Esophagus muscularis mucosa (tissue), 4 donors: ENCODE data around the gene VPS37C. TPM values are rescaled to one million over a fixed set of nuclear protein-coding genes. Genes with fewer than 3 reads are reported as not detected.
A peak's percentile ranks its signal among the peaks of the same experiment; 100 is the strongest.

Experiments
- DNase-seq: peaks from one replicate; pipeline ENCODE4 v3.0.0-alpha.2; 2017; ENCODE audit errors: extremely low spot score
- H3K27ac ChIP-seq, 4 donors: fragments of 200-600 bp; sonication (generic); replicated peaks in 1 of 4; 1 replicate in 3 of 4; 2 replicates in 1 of 4; pipeline ENCODE4 v1.5.1; 2016 to 2019; ENCODE audit warnings: mild to moderate bottlenecking in 1 of 4
- H3K27me3 ChIP-seq, 4 donors: fragments of 200-600 bp; sonication (generic); one replicate each; pipeline versions ENCODE4 v1.5.1 to v1.6.0; 2016 to 2019
- H3K36me3 ChIP-seq, 4 donors: fragments of 200-600 bp; sonication (generic); one replicate each; pipeline ENCODE4 v1.5.1; 2016 to 2019
- H3K4me1 ChIP-seq, 4 donors: fragments of 200-600 bp; sonication (generic); one replicate each; pipeline ENCODE4 v1.5.1; 2016 to 2019
- H3K4me3 ChIP-seq, 4 donors: fragments of 200-600 bp; sonication (generic); 1 replicate in 2 of 4; 2 replicates in 2 of 4; pipeline ENCODE4 v1.5.1; 2016 to 2019; ENCODE audit warnings: mild to moderate bottlenecking in 4 of 4, moderate library complexity in 1 of 4
- H3K9me3 ChIP-seq, 4 donors: fragments of 200-600 bp; sonication (generic); 1 replicate in 3 of 4; 2 replicates in 1 of 4; pipeline ENCODE4 v1.5.1; 2016 to 2019
- EP300 ChIP-seq: sonication (generic); formaldehyde crosslinking; IDR thresholded peaks from one replicate; pipeline ENCODE4 v1.6.1; 2017; ENCODE audit warnings: antibody characterized with exemption
- POLR2A ChIP-seq: fragments of 450-650 bp; IDR thresholded peaks from one replicate; pipeline ENCODE4 v1.6.1; 2017; ENCODE audit warnings: antibody characterized with exemption, moderate library complexity, mild to moderate bottlenecking, low read depth
- POLR2AphosphoS5 ChIP-seq, 2 donors: sonication (generic); formaldehyde crosslinking; IDR thresholded peaks; one replicate each; pipeline ENCODE4 v1.6.1; 2017; ENCODE audit warnings: antibody characterized with exemption in 2 of 2
- WGBS: methylation state at CpG from one replicate; pipeline ENCODE4 v1.1.5; 2018; 5-methylcytosine and 5-hydroxymethylcytosine counted together
- intact Hi-C: fragments of 100-400 bp; cut with DNase I; formaldehyde crosslinking; loops from one replicate; pipeline ENCODE4 v1.15.1; 2023
- total RNA-seq, 4 donors: library from RNA; depleted of rRNA; stranded (reverse); fragments of >200 nt; gene quantifications; one replicate each; pipeline versions ENCODE4 v1.1.0 to v1.2.1, GENCODE V29; 2016
- TF ChIP-seq, protein P1 (sequence below), 3 experiments: fragments of 200-600 bp in 2 of 3; fragments of 450-650 bp in 1 of 3; sonication (generic) in 2 of 3; IDR thresholded peaks; one replicate each; pipeline ENCODE4 v1.5.1; 2017 to 2019; ENCODE audit warnings: antibody characterized with exemption in 3 of 3, mild to moderate bottlenecking in 2 of 3, moderate library complexity in 1 of 3

VPS37C gene
- total RNA-seq, 4 donors from 2014 or later: 29.1 to 43.5 (median 38.1) TPM

DNA sequence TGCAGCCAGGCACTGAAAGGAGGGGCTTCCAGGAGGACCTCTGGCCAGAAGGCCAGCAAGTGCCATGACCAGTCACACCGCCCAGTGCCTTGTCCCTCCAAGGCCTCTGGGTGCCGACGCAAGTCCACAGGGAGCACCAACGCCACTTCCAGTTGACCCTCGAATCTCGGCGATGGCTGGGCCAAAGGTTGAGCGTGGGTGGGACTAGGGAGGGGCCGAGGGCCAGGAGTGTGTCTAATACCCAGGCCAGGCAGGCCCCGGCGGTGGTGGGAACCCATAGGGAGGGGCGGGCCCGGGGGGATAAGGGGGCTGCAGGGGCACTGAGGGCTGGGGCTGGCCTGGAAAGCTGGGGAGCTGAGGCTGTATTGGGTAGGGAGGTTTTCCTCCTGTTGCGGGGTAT, 29.6 kb downstream of the VPS37C start:
- 93% methylated on average over 14 of the region's 14 CpGs for WGBS
- Histone ChIP-seq H3K27me3 (no peaks in the 10 kb centered on the region), H3K4me1 (peaks cover 6 to 26% (median 15%) of the 10 kb centered on the region in 4 donors), H3K4me3 (no peak overlapping the region), H3K27ac (no peak overlapping the region), H3K36me3 (peaks cover 0 to 61% (median 42%) of the 10 kb centered on the region in 4 donors), H3K9me3 (no peaks in the 10 kb centered on the region)
- intact Hi-C loops: loop anchor here (2.0 kb wide), 1 partner anchor 55 kb away; no protein-coding TSS in a partner anchor
- TF ChIP-seq POLR2A (no peak), EP300 (no peak), POLR2AphosphoS5 (IDR thresholded peaks at IDR 0.05) (no peak)
- TF ChIP-seq, protein P1, sequence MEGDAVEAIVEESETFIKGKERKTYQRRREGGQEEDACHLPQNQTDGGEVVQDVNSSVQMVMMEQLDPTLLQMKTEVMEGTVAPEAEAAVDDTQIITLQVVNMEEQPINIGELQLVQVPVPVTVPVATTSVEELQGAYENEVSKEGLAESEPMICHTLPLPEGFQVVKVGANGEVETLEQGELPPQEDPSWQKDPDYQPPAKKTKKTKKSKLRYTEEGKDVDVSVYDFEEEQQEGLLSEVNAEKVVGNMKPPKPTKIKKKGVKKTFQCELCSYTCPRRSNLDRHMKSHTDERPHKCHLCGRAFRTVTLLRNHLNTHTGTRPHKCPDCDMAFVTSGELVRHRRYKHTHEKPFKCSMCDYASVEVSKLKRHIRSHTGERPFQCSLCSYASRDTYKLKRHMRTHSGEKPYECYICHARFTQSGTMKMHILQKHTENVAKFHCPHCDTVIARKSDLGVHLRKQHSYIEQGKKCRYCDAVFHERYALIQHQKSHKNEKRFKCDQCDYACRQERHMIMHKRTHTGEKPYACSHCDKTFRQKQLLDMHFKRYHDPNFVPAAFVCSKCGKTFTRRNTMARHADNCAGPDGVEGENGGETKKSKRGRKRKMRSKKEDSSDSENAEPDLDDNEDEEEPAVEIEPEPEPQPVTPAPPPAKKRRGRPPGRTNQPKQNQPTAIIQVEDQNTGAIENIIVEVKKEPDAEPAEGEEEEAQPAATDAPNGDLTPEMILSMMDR (IDR thresholded peaks at IDR 0.05): no peak
- no peak for DNase-seq

DNA sequence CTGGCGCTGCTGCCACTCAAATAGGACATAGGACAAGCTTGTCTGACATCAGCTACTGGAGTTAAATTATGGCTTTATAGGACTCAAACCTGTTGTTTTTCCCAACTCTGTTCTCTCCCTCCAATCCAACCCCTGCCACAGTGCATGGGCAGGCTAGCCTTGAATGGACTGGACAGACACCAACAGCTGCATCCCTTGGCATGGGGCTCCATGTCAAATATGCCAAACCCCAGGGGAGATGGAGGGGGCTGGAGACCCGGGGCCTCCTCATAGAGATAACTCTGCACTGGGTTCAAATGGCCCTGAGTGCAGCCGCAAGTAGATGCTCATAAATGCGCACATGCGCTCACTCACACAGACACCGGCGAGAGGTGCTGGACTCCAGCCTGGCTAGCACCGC, 30.0 kb downstream of the VPS37C start:
- H3K27me3 ChIP-seq: no peaks in the 10 kb centered on the region
- peaks cover 0 to 60% (median 40%) of the 10 kb centered on the region in 4 donors for H3K36me3 ChIP-seq
- no peaks in the 10 kb centered on the region for H3K9me3 ChIP-seq
- H3K4me3 ChIP-seq: no peak overlapping the region
- peaks cover 9 to 30% (median 17%) of the 10 kb centered on the region in 4 donors for H3K4me1 ChIP-seq
- intact Hi-C loops: loop anchor here (2.0 kb wide), 1 partner anchor 56 kb away; no protein-coding TSS in a partner anchor
- WGBS: 89% methylated on average over 3 of the region's 8 CpGs
- no peak for DNase-seq
- no peak for TF ChIP-seq EP300
- TF ChIP-seq POLR2AphosphoS5 (IDR thresholded peaks at IDR 0.05): no peak
- TF ChIP-seq, protein P1 (IDR thresholded peaks at IDR 0.05): no peak
- TF ChIP-seq POLR2A: no peak
- peak overlapping the region in 2 of 4 donors; percentile 70 to 73 for H3K27ac ChIP-seq

DNA sequence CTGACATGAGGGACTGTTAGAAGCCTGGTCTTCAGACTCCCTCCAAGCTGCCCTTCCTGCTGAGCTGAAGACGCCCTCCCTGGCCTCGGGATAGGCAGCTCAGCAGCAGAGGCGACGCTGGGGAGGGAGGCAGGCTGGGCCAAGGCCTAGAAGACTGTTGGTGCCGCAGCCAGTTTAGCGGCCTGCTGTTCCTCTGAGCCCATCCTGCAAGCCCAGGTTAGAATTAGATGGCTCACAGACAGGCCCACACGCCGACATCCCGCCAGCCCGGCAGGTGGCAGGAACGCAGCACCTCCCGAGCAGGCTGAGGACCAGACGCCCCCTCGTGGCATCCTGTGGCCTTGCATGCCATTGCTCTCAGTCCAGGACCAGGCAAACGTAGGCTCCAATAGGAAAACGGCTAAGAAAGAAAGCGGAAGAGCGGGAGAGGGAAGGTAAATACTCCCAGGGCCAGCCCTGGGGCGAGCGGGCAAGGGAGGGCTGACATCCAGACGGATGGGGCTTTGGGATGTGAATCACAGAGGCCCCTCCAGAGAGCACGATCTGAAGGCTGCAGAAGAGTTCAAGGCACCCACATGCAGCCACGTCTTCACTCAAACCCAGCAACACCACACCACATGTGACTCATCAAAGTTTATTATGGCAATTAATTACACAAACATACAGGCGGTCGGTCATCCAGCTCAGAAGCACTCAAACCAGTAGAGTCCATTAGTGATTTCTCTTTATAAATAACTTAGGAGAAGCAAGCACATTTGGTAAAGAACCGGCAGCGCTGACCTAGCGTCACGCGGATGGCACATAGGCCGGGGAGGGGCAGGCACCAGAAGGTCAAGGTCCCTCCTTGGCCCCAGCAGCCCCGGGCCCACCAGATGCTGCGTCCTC, 31.3 kb downstream of the VPS37C start:
- WGBS: 19% methylated on average over 23 of the region's 33 CpGs
- Histone ChIP-seq H3K4me3 (peak overlapping the region; percentile 33 to 46 (median 39)), H3K27ac (peak overlapping the region; percentile 62 to 77 (median 72)), H3K4me1 (peaks cover 12 to 37% (median 22%) of the 10 kb centered on the region in 4 donors), H3K9me3 (no peaks in the 10 kb centered on the region), H3K36me3 (peaks cover 0 to 56% (median 40%) of the 10 kb centered on the region in 4 donors), H3K27me3 (no peaks in the 10 kb centered on the region)
- TF ChIP-seq EP300 (no peak), POLR2A (no peak), POLR2AphosphoS5 (IDR thresholded peaks at IDR 0.05) (peak; percentile 41 to 76)
- TF ChIP-seq, protein P1 (IDR thresholded peaks at IDR 0.05): peak in 2 of 3 experiments; percentile 97 to 100
- peak; percentile 96 for DNase-seq
- intact Hi-C loops: loop anchor here (2.0 to 5.0 kb wide), 3 partner anchors 57 to 288 kb away; partner anchors contain the start of genes CCDC86 and CD6

DNA sequence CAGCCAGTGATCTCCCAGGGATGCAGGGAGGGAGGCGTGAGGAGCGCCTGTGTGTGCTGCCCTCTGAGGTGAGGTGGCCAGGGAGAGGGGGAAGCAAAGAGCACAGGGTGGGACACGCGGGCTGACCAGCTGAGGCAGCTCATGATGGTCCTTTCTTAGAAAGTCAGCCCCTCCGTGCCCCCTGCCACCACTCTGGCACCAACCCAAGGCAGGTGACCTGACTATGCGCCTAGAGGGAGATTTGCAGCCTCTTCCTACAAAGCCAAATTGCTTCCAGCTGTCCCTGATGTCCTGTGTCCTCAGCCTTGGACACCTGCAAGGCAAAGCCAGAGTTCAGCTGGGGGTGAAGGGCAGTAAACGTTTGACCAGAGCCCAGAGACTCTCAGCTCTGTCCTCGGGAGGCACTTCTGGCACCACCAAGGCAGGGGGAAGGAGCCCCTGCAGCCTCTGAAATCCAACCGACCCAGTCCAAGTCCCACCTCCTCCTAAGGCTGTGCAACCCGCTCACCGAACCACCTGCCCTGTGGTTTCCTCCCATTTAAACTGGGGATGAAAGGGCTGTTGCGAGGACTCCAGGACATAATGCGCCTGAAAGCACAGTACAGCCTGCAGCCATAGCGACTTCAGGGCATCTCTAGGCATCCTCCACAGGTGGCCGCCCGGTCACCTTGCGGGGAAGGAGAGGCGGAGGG, 32.1 kb downstream of the VPS37C start:
- intact Hi-C loops: loop anchor here (2.0 to 5.0 kb wide), 2 partner anchors 158 to 287 kb away; partner anchors contain the start of genes CCDC86 and CD6
- DNase-seq: no peak
- H3K27me3 ChIP-seq: no peaks in the 10 kb centered on the region

More for the DNA sequence above, 32.1 kb downstream of the VPS37C start:
- Histone ChIP-seq H3K4me1 (peaks cover 12 to 33% (median 22%) of the 10 kb centered on the region in 4 donors), H3K36me3 (peaks cover 0 to 48% (median 33%) of the 10 kb centered on the region in 4 donors), H3K27ac (peak overlapping the region in 2 of 4 donors; percentile 70 to 73), H3K9me3 (no peaks in the 10 kb centered on the region), H3K4me3 (no peak overlapping the region)
- WGBS: 90% methylated on average over 10 of the region's 18 CpGs
- TF ChIP-seq EP300 (no peak), POLR2AphosphoS5 (IDR thresholded peaks at IDR 0.05) (no peak), POLR2A (no peak)
- TF ChIP-seq, protein P1 (IDR thresholded peaks at IDR 0.05): no peak
